K562 (cell line): ENCODE data around the gene SH3TC1. TPM values are rescaled to one million over a fixed set of nuclear protein-coding genes. Genes with fewer than 3 reads are reported as not detected.
A peak's percentile ranks its signal among the peaks of the same experiment; 100 is the strongest.

ENCODE experiments used
- ATAC-seq: fragments of 200-7000 bp; cut with Tn5 transposase; 3 replicates; pipeline ENCODE4 v1.9.1; 2020; ENCODE audit warnings: moderate library complexity
- BruUV-seq: library from RNA; stranded (reverse); fragments of 400-500 nt; replicated peaks from 2 replicates; lab custom pipeline; 2021; lab: Mats Ljungman, UMichigan
- CTCF ChIA-PET: fragments of 300-600 bp; formaldehyde crosslinking; extraction: SDS; loops from one replicate; lab custom pipeline; 2021; ENCODE audit warnings: low intra/inter-chr PET ratio; lab: Yijun Ruan, JAX
- POLR2A ChIA-PET: fragments of 300-600, 350-650 bp; sonication (Branson Sonifier 250); formaldehyde crosslinking; extraction: SDS; loops from one replicate; lab custom pipeline; 2021; ENCODE audit warnings: antibody characterized with exemption, inconsistent platforms; lab: Yijun Ruan, JAX
- DNase-seq, 4 experiments: peaks; one replicate each; pipeline versions ENCODE4 v3.0.0 to v3.0.0-alpha.2; 2011 to 2018; ENCODE audit warnings: low spot score in 3 of 4, mixed read lengths in 3 of 4; ENCODE audit errors: extremely low read depth in 1 of 4
- FAIRE-seq: peaks from 2 replicates; lab custom pipeline; 2011; peaks lifted over from hg19 to GRCh38; lab: Jason Lieb, UNC
- H2AFZ ChIP-seq: 2 replicates; pipeline ENCODE4 v1.6.0; 2011; ENCODE audit warnings: low read depth, low read length, control low read depth, inconsistent platforms
- H3K27ac ChIP-seq: fragments of 200-600 bp; 3 replicates; pipeline ENCODE4 v1.8.0; 2011; ENCODE audit warnings: low read depth, mild to moderate bottlenecking, control low read depth, inconsistent platforms, low read length, moderate library complexity, mixed read lengths; ENCODE audit errors: extremely low read depth
- H3K27me3 ChIP-seq, 2 experiments: fragments of 300-600 bp in 1 of 2; 2 replicates in 1 of 2; 3 replicates in 1 of 2; pipeline versions ENCODE4 v1.6.0 to v1.8.0; 2011; ENCODE audit warnings: inconsistent platforms in 2 of 2, low read length in 2 of 2, mild to moderate bottlenecking in 1 of 2, mixed read lengths in 1 of 2, moderate library complexity in 1 of 2; ENCODE audit not compliant: control insufficient read depth in 2 of 2, insufficient read depth in 2 of 2
- H3K36me3 ChIP-seq: fragments of 300-600 bp; 3 replicates; pipeline ENCODE4 v1.8.0; 2011; ENCODE audit warnings: mild to moderate bottlenecking, low read length, inconsistent platforms; ENCODE audit not compliant: control insufficient read depth, insufficient read depth
- H3K4me1 ChIP-seq, 2 experiments: fragments of 200-600 bp in 1 of 2; replicated peaks in 1 of 2; 2 replicates in 1 of 2; 3 replicates in 1 of 2; pipeline versions ENCODE4 v1.5.1 to v1.8.0; 2011; ENCODE audit warnings: inconsistent platforms in 2 of 2, low read length in 2 of 2, mild to moderate bottlenecking in 1 of 2, mixed read lengths in 1 of 2, moderate library complexity in 1 of 2; ENCODE audit not compliant: control insufficient read depth in 2 of 2, insufficient read depth in 2 of 2
- H3K4me2 ChIP-seq: 2 replicates; pipeline ENCODE4 v1.6.1; 2011; ENCODE audit warnings: low read length, control low read depth, inconsistent platforms, mixed read lengths; ENCODE audit not compliant: insufficient read depth
- H3K4me3 ChIP-seq: fragments of 200-600 bp; sonication (generic), shearing (Covaris generic); 2 replicates; pipeline ENCODE4 v1.5.1; 2016; ENCODE audit warnings: control low read depth, inconsistent platforms
- H3K79me2 ChIP-seq: fragments of 200-600 bp; 3 replicates; pipeline ENCODE4 v1.8.0; 2011; ENCODE audit warnings: low read length, inconsistent platforms; ENCODE audit not compliant: control insufficient read depth, insufficient read depth
- H3K9ac ChIP-seq, 2 experiments: 2 replicates each; pipeline versions ENCODE4 v1.6.0 to v1.6.1; 2011; ENCODE audit warnings: low read depth in 2 of 2, low read length in 2 of 2, control low read depth in 1 of 2, inconsistent platforms in 1 of 2, mild to moderate bottlenecking in 1 of 2, mixed read lengths in 1 of 2; ENCODE audit not compliant: insufficient read depth in 1 of 2
- H3K9me1 ChIP-seq: one replicate; pipeline ENCODE4 v1.6.0; 2011; ENCODE audit warnings: inconsistent platforms, mild to moderate bottlenecking, low read length, moderate library complexity; ENCODE audit not compliant: control insufficient read depth, insufficient read depth
- H3K9me3 ChIP-seq: replicated peaks from 2 replicates; pipeline ENCODE4 v1.5.1; 2011; ENCODE audit warnings: low read depth, low read length, inconsistent platforms; ENCODE audit not compliant: control insufficient read depth, insufficient read depth
- H4K20me1 ChIP-seq: replicated peaks from 2 replicates; pipeline ENCODE4 v1.6.1; 2011; ENCODE audit warnings: low read length, inconsistent platforms, mixed read lengths; ENCODE audit not compliant: control insufficient read depth, insufficient read depth
- BACH1 ChIP-seq: fragments of 200-800 bp; sonication (Bioruptor generic); IDR thresholded peaks from 2 replicates; pipeline ENCODE4 v1.6.1; 2016; ENCODE audit warnings: missing genetic modification characterization, missing compliant biosample characterization
- ERF ChIP-seq: fragments of 450-650 bp; formaldehyde crosslinking; IDR thresholded peaks from 2 replicates; pipeline ENCODE4 v1.4.0; 2020; ENCODE audit warnings: mild to moderate bottlenecking, mixed read lengths
- WGBS: fragments of 100-300 bp; shearing (Covaris generic); methylation state at CpG from one replicate; pipeline ENCODE4 v1.1.6; 2016; ENCODE audit warnings: low coverage, mixed read lengths; ENCODE audit not compliant: insufficient coverage; ENCODE audit errors: missing lambda C conversion rate; 5-methylcytosine and 5-hydroxymethylcytosine counted together
- in situ Hi-C: fragments of 300-500 bp; cut with MboI; formaldehyde crosslinking; loops from 4 replicates; pipeline ENCODE4 v1.15.0; 2018; ENCODE audit warnings: inconsistent platforms, mixed read lengths
- intact Hi-C: fragments of 100-400 bp; cut with micrococcal nuclease; formaldehyde crosslinking; loops from 2 replicates; pipeline ENCODE4 v1.14.2; 2022
- polyA plus RNA-seq, 8 experiments: library from polyadenylated mRNA; depleted of rRNA in 4 of 8; stranded (reverse) in 5 of 8; unstranded in 3 of 8; fragments of >200 nt; fragmentation: Nextera tagmentation in 2 of 8; fragmentation: Illumina TruSeq in 1 of 8; extraction: Ambion mirVana in 2 of 8; extraction: Trizol in 1 of 8; gene quantifications; 2 replicates each; pipeline versions ENCODE4 v1.2.1 to v1.2.3, GENCODE V29; 2011 to 2014; ENCODE audit warnings: inconsistent platforms in 1 of 8, missing spikeins in 1 of 8
- total RNA-seq, 7 experiments: library from RNA; depleted of rRNA in 6 of 7; stranded (reverse); fragments of >200 nt in 6 of 7; fragmentation: Illumina TruSeq in 2 of 7; extraction: Trizol in 2 of 7; gene quantifications; 2 replicates each; pipeline versions ENCODE4 v1.2.1 to v1.2.3, GENCODE V29; 2011 to 2021; ENCODE audit warnings: low replicate concordance in 1 of 7
- TF ChIP-seq, protein P1 (sequence below): fragments of 450-650 bp; IDR thresholded peaks from 2 replicates; pipeline ENCODE4 v1.6.1; 2017; ENCODE audit warnings: mild to moderate bottlenecking, moderate library complexity
- TF ChIP-seq, protein P2 (sequence below): sonication (generic); formaldehyde crosslinking; IDR thresholded peaks from 2 replicates; pipeline ENCODE4 v1.8.0; 2022; ENCODE audit warnings: mild to moderate bottlenecking, missing genetic modification reagents
- TF ChIP-seq, protein P3 (sequence below): fragments of 250-450 bp; sonication (Bioruptor Pico); IDR thresholded peaks from 2 replicates; pipeline ENCODE4 v1.4.0; 2020; ENCODE audit warnings: borderline replicate concordance

Gene SH3TC1
- total and polyA plus RNA-seq, 9 of the 15 experiments (the other 6 are each of a cell fraction or from before 2014, with no cell fraction given): 0.04 to 2.1 (median 0.48) TPM; not detected in 1

DNA sequence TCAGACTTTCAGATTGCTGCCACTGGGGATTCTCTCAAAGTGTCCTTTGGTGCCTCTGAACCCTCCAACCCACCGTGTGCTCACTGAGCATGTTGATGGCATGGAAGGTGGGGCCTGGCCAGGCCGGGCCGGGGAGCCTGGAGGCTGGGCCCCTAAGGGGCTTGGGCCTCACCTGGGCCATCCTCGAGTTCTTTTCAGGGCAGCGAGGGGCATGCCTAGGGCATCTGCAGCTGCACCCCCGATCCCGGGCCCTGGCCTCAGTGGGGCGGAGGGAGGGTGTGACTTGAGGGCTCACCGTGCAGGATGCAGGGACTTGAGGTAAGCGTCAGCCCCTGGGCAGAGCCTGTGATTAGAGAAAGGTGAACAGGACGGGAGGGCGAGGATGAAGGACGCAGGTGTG is 1.6 kb upstream of the SH3TC1 start:
- no peak overlapping the region for H3K27ac ChIP-seq
- no TSS peak for BruUV-seq
- no peak overlapping the region for H3K4me3 ChIP-seq
- no peak overlapping the region for H3K9ac ChIP-seq
- no peaks in the 10 kb centered on the region for H3K36me3 ChIP-seq
- H3K27me3 ChIP-seq: peaks cover 0 to 58% of the 10 kb centered on the region in 2 experiments; a peak in 2 of 5 replicates
- intact Hi-C loops (no loop called here), in situ Hi-C loops (no loop called here)
- 19% methylated on average over 11 of the region's 13 CpGs for WGBS
- CTCF ChIA-PET: no interaction called here
- H3K9me1 ChIP-seq: no peaks in the 10 kb centered on the region
- H3K4me1 ChIP-seq: peaks cover 16 to 21% of the 10 kb centered on the region in 2 experiments
- H3K79me2 ChIP-seq: no peaks in the 10 kb centered on the region
- no peak overlapping the region for H3K4me2 ChIP-seq
- no peak for ATAC-seq
- H2AFZ ChIP-seq: no peak overlapping the region
- H4K20me1 ChIP-seq: no peaks in the 10 kb centered on the region; the same call in 1 of the 2 replicates
- no peak for DNase-seq
- no peak for FAIRE-seq
- no peaks in the 10 kb centered on the region for H3K9me3 ChIP-seq
- TF ChIP-seq, protein P1, sequence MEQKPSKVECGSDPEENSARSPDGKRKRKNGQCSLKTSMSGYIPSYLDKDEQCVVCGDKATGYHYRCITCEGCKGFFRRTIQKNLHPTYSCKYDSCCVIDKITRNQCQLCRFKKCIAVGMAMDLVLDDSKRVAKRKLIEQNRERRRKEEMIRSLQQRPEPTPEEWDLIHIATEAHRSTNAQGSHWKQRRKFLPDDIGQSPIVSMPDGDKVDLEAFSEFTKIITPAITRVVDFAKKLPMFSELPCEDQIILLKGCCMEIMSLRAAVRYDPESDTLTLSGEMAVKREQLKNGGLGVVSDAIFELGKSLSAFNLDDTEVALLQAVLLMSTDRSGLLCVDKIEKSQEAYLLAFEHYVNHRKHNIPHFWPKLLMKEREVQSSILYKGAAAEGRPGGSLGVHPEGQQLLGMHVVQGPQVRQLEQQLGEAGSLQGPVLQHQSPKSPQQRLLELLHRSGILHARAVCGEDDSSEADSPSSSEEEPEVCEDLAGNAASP: no peak
- POLR2A ChIA-PET: no interaction called here

DNA sequence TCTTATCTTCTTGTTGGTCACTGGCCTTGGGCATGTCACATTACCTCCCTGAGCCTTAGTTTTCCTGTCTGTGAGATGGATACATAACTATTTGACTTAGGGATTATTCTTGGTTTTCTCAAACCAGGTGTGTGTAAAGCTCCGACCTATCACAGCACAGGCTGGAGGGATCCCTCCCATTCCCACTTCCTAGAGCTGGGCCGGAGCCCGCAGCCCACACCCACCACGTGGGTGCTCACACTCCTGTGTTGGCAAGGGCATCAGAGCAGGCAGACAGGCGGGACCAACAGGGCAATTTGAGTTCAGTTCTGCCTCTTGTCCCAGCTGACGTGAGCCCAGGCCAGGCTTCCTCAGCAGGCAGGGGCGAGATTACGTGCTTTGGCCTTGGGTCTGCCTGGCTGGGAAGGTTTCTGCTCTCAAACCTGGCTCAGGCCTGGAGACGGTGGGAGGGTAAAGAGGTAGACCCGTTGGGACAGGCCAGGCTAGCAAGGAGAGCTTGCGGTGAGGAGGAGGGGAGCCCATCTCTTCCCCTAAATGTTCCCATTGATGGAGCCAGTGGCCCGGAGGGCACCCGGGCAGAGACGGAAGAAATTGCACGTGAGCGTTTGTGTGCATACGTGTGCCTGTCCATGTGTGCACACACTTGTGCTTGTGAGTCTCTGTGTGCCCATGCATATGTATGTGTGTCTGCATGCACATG is 734 bp upstream of the SH3TC1 start:
- no peak for DNase-seq
- no peak for FAIRE-seq
- no peak overlapping the region for H3K27ac ChIP-seq
- H3K9me1 ChIP-seq: no peaks in the 10 kb centered on the region
- no peaks in the 10 kb centered on the region; the same call in 1 of the 2 replicates for H4K20me1 ChIP-seq
- no peaks in the 10 kb centered on the region for H3K36me3 ChIP-seq
- no peaks in the 10 kb centered on the region for H3K79me2 ChIP-seq
- H3K9me3 ChIP-seq: no peaks in the 10 kb centered on the region
- WGBS: 57% methylated on average over 17 of the region's 17 CpGs
- ChIA-PET POLR2A (interaction anchor here (0.6 to 1.7 kb wide), 5 partner anchors 9 to 22 kb away, joined by 3 to 5 read pairs (median 3); no protein-coding TSS in a partner anchor), CTCF (no interaction called here)
- H3K9ac ChIP-seq: no peak overlapping the region
- H3K4me2 ChIP-seq: no peak overlapping the region
- ATAC-seq: no peak
- BruUV-seq: no TSS peak
- intact Hi-C loops: no loop called here
- in situ Hi-C loops: no loop called here
- H3K4me1 ChIP-seq: peaks cover 16 to 21% of the 10 kb centered on the region in 2 experiments
- peak overlapping the region; percentile 49; the same call in 1 of the 2 replicates for H2AFZ ChIP-seq
- H3K27me3 ChIP-seq: peaks cover 0 to 60% of the 10 kb centered on the region in 2 experiments; a peak in 2 of 5 replicates
- no peak overlapping the region for H3K4me3 ChIP-seq
- TF ChIP-seq BACH1 (tag) (no peak), ERF (CRISPR knock-in tag) (no peak)
- TF ChIP-seq, protein P2, sequence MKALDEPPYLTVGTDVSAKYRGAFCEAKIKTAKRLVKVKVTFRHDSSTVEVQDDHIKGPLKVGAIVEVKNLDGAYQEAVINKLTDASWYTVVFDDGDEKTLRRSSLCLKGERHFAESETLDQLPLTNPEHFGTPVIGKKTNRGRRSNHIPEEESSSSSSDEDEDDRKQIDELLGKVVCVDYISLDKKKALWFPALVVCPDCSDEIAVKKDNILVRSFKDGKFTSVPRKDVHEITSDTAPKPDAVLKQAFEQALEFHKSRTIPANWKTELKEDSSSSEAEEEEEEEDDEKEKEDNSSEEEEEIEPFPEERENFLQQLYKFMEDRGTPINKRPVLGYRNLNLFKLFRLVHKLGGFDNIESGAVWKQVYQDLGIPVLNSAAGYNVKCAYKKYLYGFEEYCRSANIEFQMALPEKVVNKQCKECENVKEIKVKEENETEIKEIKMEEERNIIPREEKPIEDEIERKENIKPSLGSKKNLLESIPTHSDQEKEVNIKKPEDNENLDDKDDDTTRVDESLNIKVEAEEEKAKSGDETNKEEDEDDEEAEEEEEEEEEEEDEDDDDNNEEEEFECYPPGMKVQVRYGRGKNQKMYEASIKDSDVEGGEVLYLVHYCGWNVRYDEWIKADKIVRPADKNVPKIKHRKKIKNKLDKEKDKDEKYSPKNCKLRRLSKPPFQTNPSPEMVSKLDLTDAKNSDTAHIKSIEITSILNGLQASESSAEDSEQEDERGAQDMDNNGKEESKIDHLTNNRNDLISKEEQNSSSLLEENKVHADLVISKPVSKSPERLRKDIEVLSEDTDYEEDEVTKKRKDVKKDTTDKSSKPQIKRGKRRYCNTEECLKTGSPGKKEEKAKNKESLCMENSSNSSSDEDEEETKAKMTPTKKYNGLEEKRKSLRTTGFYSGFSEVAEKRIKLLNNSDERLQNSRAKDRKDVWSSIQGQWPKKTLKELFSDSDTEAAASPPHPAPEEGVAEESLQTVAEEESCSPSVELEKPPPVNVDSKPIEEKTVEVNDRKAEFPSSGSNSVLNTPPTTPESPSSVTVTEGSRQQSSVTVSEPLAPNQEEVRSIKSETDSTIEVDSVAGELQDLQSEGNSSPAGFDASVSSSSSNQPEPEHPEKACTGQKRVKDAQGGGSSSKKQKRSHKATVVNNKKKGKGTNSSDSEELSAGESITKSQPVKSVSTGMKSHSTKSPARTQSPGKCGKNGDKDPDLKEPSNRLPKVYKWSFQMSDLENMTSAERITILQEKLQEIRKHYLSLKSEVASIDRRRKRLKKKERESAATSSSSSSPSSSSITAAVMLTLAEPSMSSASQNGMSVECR (CRISPR knock-in tag): 0 out of 2 replicates have a peak, but pooled peaks have one; percentile 5
- TF ChIP-seq, protein P3, sequence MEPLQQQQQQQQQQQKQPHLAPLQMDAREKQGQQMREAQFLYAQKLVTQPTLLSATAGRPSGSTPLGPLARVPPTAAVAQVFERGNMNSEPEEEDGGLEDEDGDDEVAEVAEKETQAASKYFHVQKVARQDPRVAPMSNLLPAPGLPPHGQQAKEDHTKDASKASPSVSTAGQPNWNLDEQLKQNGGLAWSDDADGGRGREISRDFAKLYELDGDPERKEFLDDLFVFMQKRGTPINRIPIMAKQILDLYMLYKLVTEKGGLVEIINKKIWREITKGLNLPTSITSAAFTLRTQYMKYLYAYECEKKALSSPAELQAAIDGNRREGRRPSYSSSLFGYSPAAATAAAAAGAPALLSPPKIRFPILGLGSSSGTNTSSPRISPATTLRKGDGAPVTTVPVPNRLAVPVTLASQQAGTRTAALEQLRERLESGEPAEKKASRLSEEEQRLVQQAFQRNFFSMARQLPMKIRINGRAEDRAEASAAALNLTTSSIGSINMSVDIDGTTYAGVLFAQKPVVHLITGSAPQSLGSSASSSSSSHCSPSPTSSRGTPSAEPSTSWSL (CRISPR knock-in tag): 0 out of 2 replicates have a peak, but pooled peaks have one; percentile 12
